GM10248 (cell line): ENCODE results near the gene INPP5F.

Experiments used
- CTCF ChIA-PET: fragments of 300-600 bp; sonication (Branson Sonifier 250); formaldehyde crosslinking; extraction: SDS; loops from one replicate; lab custom pipeline; 2021; ENCODE audit warnings: antibody characterized with exemption; lab: Yijun Ruan, JAX
- POLR2A ChIA-PET: fragments of 350-650 bp; sonication (Branson Sonifier 250); formaldehyde crosslinking; extraction: SDS; loops from one replicate; lab custom pipeline; 2020; ENCODE audit warnings: antibody characterized with exemption; lab: Yijun Ruan, JAX
- DNase-seq: peaks from one replicate; pipeline ENCODE4 v3.0.0; 2012; ENCODE audit errors: extremely low spot score
- TF ChIP-seq, protein P1 (sequence below): IDR thresholded peaks from 2 replicates; pipeline ENCODE4 v1.5.1; 2012; ENCODE audit warnings: mild to moderate bottlenecking, low read depth; ENCODE audit errors: extremely low read depth, missing control alignments, control extremely low read depth

Gene INPP5F

DNA sequence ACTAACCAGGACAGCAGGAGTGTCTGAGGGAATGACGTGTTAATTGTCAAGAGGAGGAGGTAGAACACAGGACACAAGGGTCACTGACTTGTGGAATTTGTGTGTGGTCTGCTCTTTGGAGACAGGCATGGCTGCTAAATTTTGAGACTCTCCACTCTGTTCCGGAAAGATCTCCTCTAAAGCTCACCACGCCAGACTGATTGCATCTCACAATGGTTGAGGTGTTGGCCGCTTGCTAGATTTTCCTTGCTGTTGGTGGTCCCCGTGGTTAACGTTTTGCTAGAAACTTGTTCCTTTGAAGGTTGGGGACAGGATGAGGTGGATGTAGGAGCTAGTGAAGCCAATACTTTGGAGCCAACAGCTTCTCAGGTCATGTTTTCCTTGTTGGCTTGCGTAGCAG, 89.8 kb downstream of the INPP5F start:
- TF ChIP-seq, protein P1, sequence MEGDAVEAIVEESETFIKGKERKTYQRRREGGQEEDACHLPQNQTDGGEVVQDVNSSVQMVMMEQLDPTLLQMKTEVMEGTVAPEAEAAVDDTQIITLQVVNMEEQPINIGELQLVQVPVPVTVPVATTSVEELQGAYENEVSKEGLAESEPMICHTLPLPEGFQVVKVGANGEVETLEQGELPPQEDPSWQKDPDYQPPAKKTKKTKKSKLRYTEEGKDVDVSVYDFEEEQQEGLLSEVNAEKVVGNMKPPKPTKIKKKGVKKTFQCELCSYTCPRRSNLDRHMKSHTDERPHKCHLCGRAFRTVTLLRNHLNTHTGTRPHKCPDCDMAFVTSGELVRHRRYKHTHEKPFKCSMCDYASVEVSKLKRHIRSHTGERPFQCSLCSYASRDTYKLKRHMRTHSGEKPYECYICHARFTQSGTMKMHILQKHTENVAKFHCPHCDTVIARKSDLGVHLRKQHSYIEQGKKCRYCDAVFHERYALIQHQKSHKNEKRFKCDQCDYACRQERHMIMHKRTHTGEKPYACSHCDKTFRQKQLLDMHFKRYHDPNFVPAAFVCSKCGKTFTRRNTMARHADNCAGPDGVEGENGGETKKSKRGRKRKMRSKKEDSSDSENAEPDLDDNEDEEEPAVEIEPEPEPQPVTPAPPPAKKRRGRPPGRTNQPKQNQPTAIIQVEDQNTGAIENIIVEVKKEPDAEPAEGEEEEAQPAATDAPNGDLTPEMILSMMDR: no peak
- ChIA-PET CTCF (interaction anchor here (1.2 to 4.7 kb wide), 4 partner anchors 11 to 65 kb away, joined by 3 to 22 read pairs (median 5); no protein-coding TSS in a partner anchor), POLR2A (interaction anchor here (0.5 kb wide), 1 partner anchor 44 kb away, joined by 4 read pairs; no protein-coding TSS in a partner anchor)
- no peak for DNase-seq

DNA sequence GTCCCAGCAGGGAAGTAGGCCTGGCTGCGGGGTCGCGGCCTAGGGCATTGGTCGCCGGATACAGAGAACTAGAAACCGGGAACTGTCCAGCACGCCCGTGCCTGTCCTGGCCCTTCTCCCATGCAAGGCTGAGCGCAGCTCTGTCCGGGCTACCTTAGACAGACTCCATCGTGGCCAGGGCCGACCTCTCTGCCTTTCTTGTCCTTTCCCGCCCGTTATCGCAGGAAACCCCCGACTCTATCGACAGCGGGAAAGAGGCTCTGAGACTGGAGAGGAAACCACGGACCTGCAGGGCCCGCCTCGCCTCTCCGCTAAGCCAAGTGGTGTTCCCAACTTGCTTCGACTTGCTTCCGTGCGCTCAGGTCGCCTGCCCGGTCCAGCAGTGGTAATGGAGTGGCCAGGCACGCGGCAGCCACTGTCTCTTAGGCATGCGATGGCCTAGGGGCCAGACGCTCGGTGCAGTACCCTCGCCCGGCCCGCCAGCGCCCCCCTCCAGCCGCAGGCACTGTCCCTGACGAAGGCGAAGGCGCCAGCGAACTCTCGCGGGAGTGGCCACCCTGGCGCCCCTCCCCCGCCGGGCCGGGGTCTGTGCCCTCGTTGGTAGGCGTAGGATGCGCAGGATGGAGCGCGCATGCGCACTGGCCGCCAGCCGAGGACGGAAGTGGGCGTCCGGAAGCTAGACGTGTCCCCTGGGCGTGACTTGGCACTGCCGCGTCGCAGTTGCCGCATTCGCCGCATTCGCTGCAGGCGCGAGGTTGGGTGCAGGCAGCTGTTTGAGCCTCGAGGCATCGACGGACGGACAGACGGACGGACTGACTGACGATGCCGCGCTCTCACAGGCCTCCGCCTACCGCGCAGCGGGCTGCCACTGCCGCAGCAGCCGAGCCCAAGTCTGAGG, 92.4 kb downstream of the INPP5F start:
- ChIA-PET POLR2A (no interaction called here), CTCF (interaction anchor here (1.5 kb wide), 1 partner anchor 42 kb away, joined by 3 read pairs; no protein-coding TSS in a partner anchor)
- peak; percentile 34 for DNase-seq
- TF ChIP-seq, protein P1: no peak

DNA sequence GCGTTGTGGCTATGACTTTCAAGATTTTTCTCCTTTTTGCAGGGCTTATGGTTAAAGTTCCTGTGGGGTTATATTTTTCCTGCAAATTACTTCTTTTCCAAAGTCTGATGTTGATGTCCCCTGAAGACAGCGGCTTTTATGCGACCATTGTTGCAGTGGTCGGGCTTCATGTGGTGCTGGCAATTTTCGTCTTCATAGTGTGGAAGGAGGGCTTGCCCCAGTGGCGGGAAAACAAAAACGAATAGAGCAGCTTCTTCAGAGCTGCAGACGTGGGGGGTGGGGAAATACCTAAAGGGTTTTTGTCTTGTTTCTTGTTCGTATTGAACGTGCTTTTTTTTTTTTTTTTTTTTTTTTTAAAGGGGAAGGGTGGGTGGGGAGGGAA, 93.0 kb downstream of the INPP5F start:
- DNase-seq: no peak
- CTCF ChIA-PET: no interaction called here
- TF ChIP-seq, protein P1: no peak
- POLR2A ChIA-PET: no interaction called here

DNA sequence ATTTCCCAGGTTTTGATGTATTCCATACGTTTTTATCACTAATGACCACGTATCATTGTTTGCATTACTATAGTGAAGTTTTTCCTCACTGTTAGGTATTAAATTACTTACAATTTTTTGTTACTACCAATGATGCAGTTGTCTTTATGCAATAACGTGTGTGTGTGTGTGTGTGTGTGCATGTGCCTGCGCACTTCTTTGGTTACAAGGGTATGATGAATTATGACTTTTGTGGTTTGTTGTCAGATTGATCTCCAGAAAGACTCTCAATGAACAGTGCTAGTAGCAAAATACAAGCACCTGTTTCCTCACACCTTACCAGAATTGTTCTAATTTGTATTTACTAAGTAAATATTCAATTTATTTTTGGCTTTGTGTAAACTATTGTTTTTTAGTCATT, 95.3 kb downstream of the INPP5F start:
- ChIA-PET POLR2A (no interaction called here), CTCF (interaction anchor here (0.8 kb wide), 1 partner anchor 38 kb away, joined by 3 read pairs; no protein-coding TSS in a partner anchor)
- TF ChIP-seq, protein P1: no peak
- no peak for DNase-seq

DNA sequence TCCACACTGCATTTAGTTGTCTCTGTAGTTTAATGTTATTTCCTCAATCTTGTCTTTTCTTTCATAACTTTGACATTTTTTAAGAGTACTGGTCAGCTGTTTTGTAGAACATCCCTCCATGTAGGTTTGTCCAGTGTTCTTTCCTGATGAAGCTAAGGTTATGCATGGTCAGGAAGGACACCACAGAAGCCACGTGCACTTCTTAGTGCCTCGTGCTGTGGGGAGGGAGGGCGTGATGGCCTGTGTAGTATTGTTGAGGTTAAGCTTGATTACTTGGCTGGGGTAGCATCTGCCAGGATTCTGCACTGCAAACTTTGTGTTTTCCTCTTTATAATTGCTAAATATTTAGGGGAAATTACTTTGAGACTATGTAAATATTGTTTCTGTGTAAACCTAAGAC, 98.4 kb downstream of the INPP5F start:
- ChIA-PET POLR2A (no interaction called here), CTCF (no interaction called here)
- no peak for DNase-seq
- TF ChIP-seq, protein P1: no peak

DNA sequence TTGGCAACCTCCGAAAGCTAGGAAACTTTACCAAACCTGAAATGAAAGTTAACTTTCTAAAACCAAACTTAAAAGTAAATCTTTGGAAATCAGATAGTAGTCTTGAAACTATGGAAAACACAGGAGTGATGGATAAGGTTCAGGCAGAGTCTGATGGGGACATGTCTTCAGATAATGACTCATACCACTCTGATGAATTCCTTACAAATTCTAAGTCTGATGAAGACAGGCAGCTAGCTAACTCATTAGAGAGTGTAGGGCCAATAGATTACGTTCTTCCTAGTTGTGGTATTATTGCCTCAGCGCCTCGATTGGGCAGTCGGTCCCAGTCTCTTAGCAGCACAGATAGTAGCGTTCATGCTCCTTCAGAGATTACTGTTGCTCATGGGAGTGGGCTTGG, 100.9 kb downstream of the INPP5F start:
- POLR2A ChIA-PET: no interaction called here
- TF ChIP-seq, protein P1: no peak
- DNase-seq: no peak
- CTCF ChIA-PET: no interaction called here
